ENCODE data around the gene SLC13A4. TPM values are rescaled to one million over a fixed set of nuclear protein-coding genes. Genes with fewer than 3 reads are reported as not detected.
A peak's percentile ranks its signal among the peaks of the same experiment; 100 is the strongest.

The SLC13A4 gene
- total RNA-seq, 2 donors from 2014 or later: 1.8 to 3.2 TPM

DNA sequence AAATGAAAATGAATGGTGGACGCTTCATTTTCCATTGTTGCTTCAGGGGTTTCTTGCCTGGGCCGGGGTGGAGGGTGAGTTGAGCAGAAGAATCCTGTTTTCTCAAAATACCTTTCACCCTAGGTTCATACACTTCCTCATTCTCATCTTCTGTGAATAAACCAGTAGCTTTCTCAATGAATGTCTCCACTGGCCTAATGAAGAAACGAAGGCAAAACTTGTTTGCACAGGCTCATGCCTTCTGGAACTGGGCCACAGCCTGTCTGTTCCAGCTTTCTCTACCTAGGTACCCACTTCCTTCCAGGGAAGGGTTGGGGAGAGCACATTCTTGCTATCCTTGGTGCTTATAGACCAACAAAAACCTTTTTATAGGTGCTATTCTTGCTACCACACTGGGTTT lies 44.4 kb downstream of the SLC13A4 start:
- Histone ChIP-seq H3K36me3 (ENCODE audit: control insufficient read depth, insufficient read depth, low read length) (peaks cover 2% of the 10 kb centered on the region), H3K9me3 (ENCODE audit: control insufficient read depth, low read length) (no peaks in the 10 kb centered on the region), H3K27ac (ENCODE audit: low read depth, low read length) (no peak overlapping the region), H3K4me3 (ENCODE audit: low read length) (no peak overlapping the region), H3K27me3 (ENCODE audit: control insufficient read depth, insufficient read depth, low read length, poor library complexity, severe bottlenecking) (no peaks in the 10 kb centered on the region), H3K4me1 (ENCODE audit: control insufficient read depth, insufficient read depth, low read length) (no peaks in the 10 kb centered on the region), H3K9ac (ENCODE audit: extremely low read depth, low read length, poor library complexity, severe bottlenecking) (no peak overlapping the region)
- H3K27me3 Mint-ChIP-seq (ENCODE audit: insufficient read depth): no peaks in the 10 kb centered on the region
- WGBS, 2 experiments (ENCODE audit: insufficient coverage in 1 of 2, insufficient read length in 1 of 2): 93 to 100% methylated on average over 2 to 3 of the region's 3 CpGs
- H3K4me1 Mint-ChIP-seq: peaks cover 11% of the 10 kb centered on the region
- H3K9me3 Mint-ChIP-seq: no peaks in the 10 kb centered on the region
- no peak overlapping the region for H3K27ac Mint-ChIP-seq
- no peak overlapping the region for H3K4me3 Mint-ChIP-seq
- TF ChIP-seq, protein P1, sequence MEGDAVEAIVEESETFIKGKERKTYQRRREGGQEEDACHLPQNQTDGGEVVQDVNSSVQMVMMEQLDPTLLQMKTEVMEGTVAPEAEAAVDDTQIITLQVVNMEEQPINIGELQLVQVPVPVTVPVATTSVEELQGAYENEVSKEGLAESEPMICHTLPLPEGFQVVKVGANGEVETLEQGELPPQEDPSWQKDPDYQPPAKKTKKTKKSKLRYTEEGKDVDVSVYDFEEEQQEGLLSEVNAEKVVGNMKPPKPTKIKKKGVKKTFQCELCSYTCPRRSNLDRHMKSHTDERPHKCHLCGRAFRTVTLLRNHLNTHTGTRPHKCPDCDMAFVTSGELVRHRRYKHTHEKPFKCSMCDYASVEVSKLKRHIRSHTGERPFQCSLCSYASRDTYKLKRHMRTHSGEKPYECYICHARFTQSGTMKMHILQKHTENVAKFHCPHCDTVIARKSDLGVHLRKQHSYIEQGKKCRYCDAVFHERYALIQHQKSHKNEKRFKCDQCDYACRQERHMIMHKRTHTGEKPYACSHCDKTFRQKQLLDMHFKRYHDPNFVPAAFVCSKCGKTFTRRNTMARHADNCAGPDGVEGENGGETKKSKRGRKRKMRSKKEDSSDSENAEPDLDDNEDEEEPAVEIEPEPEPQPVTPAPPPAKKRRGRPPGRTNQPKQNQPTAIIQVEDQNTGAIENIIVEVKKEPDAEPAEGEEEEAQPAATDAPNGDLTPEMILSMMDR (conservative IDR thresholded peaks at IDR 0.05): no peak
- no peak for DNase-seq
- peaks cover 20% of the 10 kb centered on the region for H3K36me3 Mint-ChIP-seq (ENCODE audit: low read depth)

DNA sequence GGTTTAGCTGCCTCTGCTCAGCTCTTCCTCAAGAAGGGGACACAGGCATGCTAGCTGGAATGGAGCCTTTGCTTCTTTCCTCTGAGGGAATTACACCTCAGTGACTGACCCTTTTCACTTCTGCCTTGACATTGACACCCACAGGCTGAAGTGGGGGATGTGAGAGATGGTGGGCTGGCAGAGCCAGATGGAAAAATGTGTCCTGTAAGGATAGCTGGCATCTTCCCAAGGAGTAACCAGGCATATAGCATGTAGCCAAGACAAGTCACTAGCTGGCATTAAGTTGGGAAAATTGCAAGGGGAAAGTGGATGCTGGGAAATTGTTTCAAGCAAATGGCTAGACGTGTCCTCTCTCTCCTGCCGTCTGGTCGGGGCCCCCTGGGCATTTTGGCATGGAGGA lies 45.8 kb downstream of the SLC13A4 start:
- WGBS, 2 experiments (ENCODE audit: insufficient coverage in 1 of 2, insufficient read length in 1 of 2): 94 to 100% methylated on average over 1 to 3 of the region's 3 CpGs
- peaks cover 11% of the 10 kb centered on the region for H3K4me1 Mint-ChIP-seq
- TF ChIP-seq, protein P1 (conservative IDR thresholded peaks at IDR 0.05): no peak
- H3K9me3 ChIP-seq (ENCODE audit: control insufficient read depth, low read length): no peaks in the 10 kb centered on the region
- no peaks in the 10 kb centered on the region for H3K9me3 Mint-ChIP-seq
- peaks cover 16% of the 10 kb centered on the region for H3K36me3 ChIP-seq (ENCODE audit: control insufficient read depth, insufficient read depth, low read length)
- H3K27ac ChIP-seq (ENCODE audit: low read depth, low read length): no peak overlapping the region
- H3K27ac Mint-ChIP-seq: peak overlapping the region; percentile 52
- H3K4me3 Mint-ChIP-seq: no peak overlapping the region
- H3K4me3 ChIP-seq (ENCODE audit: low read length): no peak overlapping the region
- H3K27me3 Mint-ChIP-seq (ENCODE audit: insufficient read depth): no peaks in the 10 kb centered on the region
- no peak for DNase-seq
- no peak overlapping the region for H3K9ac ChIP-seq (ENCODE audit: extremely low read depth, low read length, poor library complexity, severe bottlenecking)
- no peaks in the 10 kb centered on the region for H3K27me3 ChIP-seq (ENCODE audit: control insufficient read depth, insufficient read depth, low read length, poor library complexity, severe bottlenecking)
- no peaks in the 10 kb centered on the region for H3K4me1 ChIP-seq (ENCODE audit: control insufficient read depth, insufficient read depth, low read length)
- peaks cover 20% of the 10 kb centered on the region for H3K36me3 Mint-ChIP-seq (ENCODE audit: low read depth)

DNA sequence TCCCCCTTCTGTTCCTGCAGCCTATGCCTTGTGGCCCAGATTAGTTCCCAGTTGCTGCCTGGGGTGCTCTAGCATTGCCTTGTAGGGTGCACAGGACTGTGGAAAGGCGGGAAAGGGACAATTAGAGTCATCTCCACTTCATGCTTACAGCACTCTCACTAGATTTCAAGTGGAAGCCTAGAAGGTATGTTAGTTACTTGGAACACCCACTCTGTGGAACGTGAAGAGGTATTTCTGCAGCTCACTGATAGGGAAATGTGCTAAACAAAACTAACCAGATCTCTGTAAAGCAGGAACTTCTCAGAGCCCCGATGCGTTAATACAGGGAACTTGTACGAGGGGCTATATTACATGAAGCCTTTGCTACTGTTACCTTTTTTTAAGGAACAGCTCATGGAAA lies 46.2 kb downstream of the SLC13A4 start:
- DNase-seq: no peak
- H3K9ac ChIP-seq (ENCODE audit: extremely low read depth, low read length, poor library complexity, severe bottlenecking): no peak overlapping the region
- 72 to 77% methylated on average over 4 to 5 of the region's 5 CpGs for WGBS, 2 experiments (ENCODE audit: insufficient coverage in 1 of 2, insufficient read length in 1 of 2)
- no peak overlapping the region for H3K27ac ChIP-seq (ENCODE audit: low read depth, low read length)
- TF ChIP-seq, protein P1 (conservative IDR thresholded peaks at IDR 0.05): no peak
- no peaks in the 10 kb centered on the region for H3K27me3 Mint-ChIP-seq (ENCODE audit: insufficient read depth)
- H3K4me1 ChIP-seq (ENCODE audit: control insufficient read depth, insufficient read depth, low read length): no peaks in the 10 kb centered on the region
- H3K9me3 ChIP-seq (ENCODE audit: control insufficient read depth, low read length): no peaks in the 10 kb centered on the region
- no peaks in the 10 kb centered on the region for H3K27me3 ChIP-seq (ENCODE audit: control insufficient read depth, insufficient read depth, low read length, poor library complexity, severe bottlenecking)
- H3K36me3 ChIP-seq (ENCODE audit: control insufficient read depth, insufficient read depth, low read length): peaks cover 20% of the 10 kb centered on the region
- no peaks in the 10 kb centered on the region for H3K9me3 Mint-ChIP-seq
- H3K4me3 ChIP-seq (ENCODE audit: low read length): no peak overlapping the region
- no peak overlapping the region for H3K27ac Mint-ChIP-seq
- peaks cover 11% of the 10 kb centered on the region for H3K4me1 Mint-ChIP-seq
- peaks cover 21% of the 10 kb centered on the region for H3K36me3 Mint-ChIP-seq (ENCODE audit: low read depth)
- no peak overlapping the region for H3K4me3 Mint-ChIP-seq
